ENCODE measurements around the gene TMEM223.
"Not testable (repeated sequence)": the region's sequence is repeated elsewhere in the genome, so short reads cannot be mapped to it uniquely, and the experiment has no call there.

Gene TMEM223

DNA sequence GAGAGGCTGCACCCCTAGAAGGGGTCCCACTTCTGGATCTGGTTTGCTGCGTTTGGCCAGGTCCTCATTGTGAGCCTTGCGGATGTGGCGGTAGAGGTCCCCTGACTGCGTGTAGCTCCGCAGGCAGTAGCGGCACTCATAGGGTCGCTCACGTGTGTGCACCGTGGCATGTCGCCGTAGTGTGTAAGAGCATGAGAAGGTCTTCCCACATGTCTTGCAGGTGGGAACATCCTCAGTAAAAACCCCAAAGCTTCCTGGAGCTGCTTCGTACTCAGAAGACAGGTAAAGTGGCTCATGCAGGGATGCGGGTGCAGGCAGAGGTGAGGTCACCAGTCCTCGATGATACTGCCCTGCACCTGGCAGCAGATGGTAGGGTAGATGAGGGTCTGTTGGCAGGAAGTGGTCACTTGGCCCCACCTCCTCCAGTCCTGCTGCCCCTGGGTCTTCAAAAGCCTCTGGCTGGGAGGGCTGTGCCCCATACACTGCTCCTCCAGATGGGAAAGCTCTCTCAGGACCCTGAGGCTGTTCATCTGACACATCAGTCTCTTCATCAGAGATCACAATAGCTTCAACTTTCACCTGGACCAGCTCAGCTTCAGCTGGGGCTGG, 39.5 kb downstream of the TMEM223 start:
- DNase-seq, result no peak

GRCh38 chr11:62749931-62750330, 41.9 kb downstream of the TMEM223 start:
- DNase-seq, result not testable (repeated sequence)

- no peak for DNase-seq
Observed at GRCh38 chr11:62747475-62748160, 44.2 kb downstream of the TMEM223 start.

Data from NCI-H1092 (cell line).